GM19395 (cell line): ENCODE measurements around the gene WFDC9.
"Not testable (repeated sequence)": the region's sequence is repeated elsewhere in the genome, so short reads cannot be mapped to it uniquely, and the experiment has no call there.

ENCODE experiments used
- ATAC-seq: cut with Tn5 transposase; IDR thresholded peaks from one replicate; pipeline ENCODE4 v1.9.1; 2021; ENCODE audit warnings: mild to moderate bottlenecking, moderate library complexity; ENCODE audit not compliant: unreplicated experiment

Gene WFDC9

GRCh38 chr20:45631184-45631583 lies at the start of gene WFDC9:
Gene WFDC9, minus strand, starts transcription at chr20:45631284. Its CDS starts 21,103 bp downstream, at chr20:45610181.
- ATAC-seq, result no peak

GRCh38 chr20:45679650-45680049 lies 48.6 kb upstream of the WFDC9 start:
- ATAC-seq, result no peak

- ATAC-seq, result no peak
Measured at GRCh38 chr20:45672765-45673164, 41.7 kb upstream of the WFDC9 start.

- ATAC-seq, result no peak
Measured at GRCh38 chr20:45670139-45670538, 39.1 kb upstream of the WFDC9 start, which contains the start of gene WFDC11. Gene WFDC11, minus strand, starts transcription at chr20:45670239. Its CDS starts 19,639 bp downstream, at chr20:45650600.

- not testable (repeated sequence) for ATAC-seq
Measured at GRCh38 chr20:45657038-45657437, 26.0 kb upstream of the WFDC9 start.

- not testable (repeated sequence) for ATAC-seq
Measured at GRCh38 chr20:45651726-45652125, 20.6 kb upstream of the WFDC9 start.

GRCh38 chr20:45649312-45649863 lies 18.3 kb upstream of the WFDC9 start:
- no peak for ATAC-seq

- ATAC-seq, result no peak
Measured at GRCh38 chr20:45647441-45648050, 16.5 kb upstream of the WFDC9 start.

- no peak for ATAC-seq
Measured at GRCh38 chr20:45646875-45647274, 15.8 kb upstream of the WFDC9 start.

- ATAC-seq, result not testable (repeated sequence)
Measured at GRCh38 chr20:45645869-45646268, 14.8 kb upstream of the WFDC9 start.

- ATAC-seq, result not testable (repeated sequence)
Measured at GRCh38 chr20:45641076-45641475, 10.0 kb upstream of the WFDC9 start.

GRCh38 chr20:45639687-45640086 lies 8.6 kb upstream of the WFDC9 start:
- ATAC-seq, result no peak

GRCh38 chr20:45636513-45636912 lies 5.4 kb upstream of the WFDC9 start:
- no peak for ATAC-seq

GRCh38 chr20:45630371-45630770 lies 713 bp downstream of the WFDC9 start:
- no peak for ATAC-seq

- no peak for ATAC-seq
Measured at GRCh38 chr20:45629496-45630100, 1.5 kb downstream of the WFDC9 start, which contains the start of gene WFDC10A. Gene WFDC10A, plus strand, starts transcription at chr20:45629739. Its CDS starts 75 bp downstream, at chr20:45629814.

- ATAC-seq, result no peak
Measured at GRCh38 chr20:45626540-45626939, 4.5 kb downstream of the WFDC9 start.

GRCh38 chr20:45621593-45621992 lies 9.5 kb downstream of the WFDC9 start:
- no peak for ATAC-seq

GRCh38 chr20:45617591-45617990 lies 13.5 kb downstream of the WFDC9 start:
- ATAC-seq, result no peak

- ATAC-seq, result no peak
Measured at GRCh38 chr20:45612314-45612713, 18.8 kb downstream of the WFDC9 start.

GRCh38 chr20:45611054-45611453 lies 20.0 kb downstream of the WFDC9 start:
- no peak for ATAC-seq

GRCh38 chr20:45607810-45608209 lies 23.3 kb downstream of the WFDC9 start:
- ATAC-seq, result no peak

GRCh38 chr20:45595235-45595634 lies 35.8 kb downstream of the WFDC9 start:
- no peak for ATAC-seq
